ENCODE results near the gene PCDHB8.
"Not testable (repeated sequence)": the region's sequence is repeated elsewhere in the genome, so short reads cannot be mapped to it uniquely, and the experiment has no call there.

The PCDHB8 gene

DNA sequence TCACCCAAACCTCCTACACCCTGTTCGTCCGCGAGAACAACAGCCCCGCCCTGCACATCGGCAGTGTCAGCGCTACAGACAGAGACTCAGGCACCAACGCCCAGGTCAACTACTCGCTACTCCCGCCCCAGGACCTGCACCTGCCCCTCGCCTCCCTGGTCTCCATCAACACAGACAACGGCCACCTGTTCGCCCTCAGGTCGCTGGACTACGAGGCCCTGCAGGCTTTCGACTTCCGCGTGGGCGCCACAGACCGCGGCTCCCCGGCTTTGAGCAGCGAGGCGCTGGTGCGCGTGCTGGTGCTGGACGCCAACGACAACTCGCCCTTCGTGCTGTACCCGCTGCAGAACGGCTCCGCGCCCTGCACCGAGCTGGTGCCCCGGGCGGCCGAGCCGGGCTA is 23.5 kb downstream of the PCDHB8 start:
- H3K27me3 ChIP-seq (ENCODE audit: control insufficient read depth in 1 of 2, insufficient read depth in 2 of 2, low read length in 2 of 2); H3K9ac ChIP-seq (ENCODE audit: low read depth in 1 of 2, low read length in 2 of 2); H3K27ac ChIP-seq (ENCODE audit: low read depth, low read length); H3K4me3 ChIP-seq (ENCODE audit: low read depth in 1 of 2, low read length in 2 of 2); H3K4me1 ChIP-seq (ENCODE audit: control insufficient read depth in 1 of 2, insufficient read depth in 2 of 2, low read length in 2 of 2); H3K36me3 ChIP-seq (ENCODE audit: control insufficient read depth in 1 of 2, insufficient read depth in 2 of 2, low read length in 2 of 2): not testable (repeated sequence)
- H3K9me3 ChIP-seq (ENCODE audit: control insufficient read depth in 1 of 2, low read length in 2 of 2), result peaks cover 5 to 29% of the 10 kb centered on the region in 2 donors

DNA sequence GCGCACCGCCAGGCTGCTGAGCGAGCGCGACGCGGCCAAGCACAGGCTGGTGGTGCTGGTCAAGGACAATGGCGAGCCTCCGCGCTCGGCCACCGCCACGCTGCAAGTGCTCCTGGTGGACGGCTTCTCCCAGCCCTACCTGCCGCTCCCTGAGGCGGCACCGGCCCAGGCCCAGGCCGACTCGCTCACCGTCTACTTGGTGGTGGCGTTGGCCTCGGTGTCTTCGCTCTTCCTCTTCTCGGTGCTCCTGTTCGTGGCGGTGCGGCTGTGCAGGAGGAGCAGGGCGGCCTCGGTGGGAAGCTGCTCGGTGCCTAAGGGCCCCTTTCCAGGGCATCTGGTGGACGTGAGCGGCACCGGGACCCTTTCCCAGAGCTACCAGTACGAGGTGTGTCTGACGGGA is 24.1 kb downstream of the PCDHB8 start:
- not testable (repeated sequence) for H3K36me3 ChIP-seq (ENCODE audit: control insufficient read depth in 1 of 2, insufficient read depth in 2 of 2, low read length in 2 of 2); H3K4me3 ChIP-seq (ENCODE audit: low read depth in 1 of 2, low read length in 2 of 2); H3K9ac ChIP-seq (ENCODE audit: low read depth in 1 of 2, low read length in 2 of 2); H3K27ac ChIP-seq (ENCODE audit: low read depth, low read length); H3K27me3 ChIP-seq (ENCODE audit: control insufficient read depth in 1 of 2, insufficient read depth in 2 of 2, low read length in 2 of 2); H3K4me1 ChIP-seq (ENCODE audit: control insufficient read depth in 1 of 2, insufficient read depth in 2 of 2, low read length in 2 of 2)
- H3K9me3 ChIP-seq (ENCODE audit: control insufficient read depth in 1 of 2, low read length in 2 of 2), result peaks cover 5 to 24% of the 10 kb centered on the region in 2 donors

DNA sequence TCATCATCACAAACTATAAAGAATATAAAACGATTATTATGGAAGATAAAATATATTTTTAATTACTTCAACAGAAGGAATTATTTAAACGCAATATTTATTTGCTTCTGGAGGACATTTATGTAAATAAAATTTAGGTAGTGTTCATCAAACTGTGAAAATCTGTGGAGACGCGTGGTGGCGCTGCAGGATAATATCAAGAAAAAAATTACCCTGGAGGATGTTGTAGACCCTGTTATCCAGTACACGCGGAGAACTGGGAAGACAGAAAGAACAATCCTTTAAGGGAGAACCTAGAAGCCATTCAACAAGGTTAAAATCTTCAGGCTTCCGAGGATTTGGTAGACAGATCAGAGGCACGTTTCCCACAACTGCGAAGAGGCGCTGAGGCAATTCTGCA is 30.9 kb downstream of the PCDHB8 start, which contains the start of gene PCDHB12:
TSS of gene PCDHB12 (plus strand) at position 242 of the 400 bp plus-strand sequence. CDS start 189 bp downstream, outside the sequence.
- peak within 1 kb of the TSS in 1 of 2 donors; percentile 34 for H3K4me3 ChIP-seq (ENCODE audit: low read depth in 1 of 2, low read length in 2 of 2)
- H3K4me1 ChIP-seq (ENCODE audit: control insufficient read depth in 1 of 2, insufficient read depth in 2 of 2, low read length in 2 of 2), result no peaks in the 10 kb centered on the region
- H3K36me3 ChIP-seq (ENCODE audit: control insufficient read depth in 1 of 2, insufficient read depth in 2 of 2, low read length in 2 of 2), result no peaks in the 10 kb centered on the region
- H3K9ac ChIP-seq (ENCODE audit: low read depth in 1 of 2, low read length in 2 of 2), result no peak within 1 kb of the TSS
- no peaks in the 10 kb centered on the region for H3K27me3 ChIP-seq (ENCODE audit: control insufficient read depth in 1 of 2, insufficient read depth in 2 of 2, low read length in 2 of 2)
- H3K9me3 ChIP-seq (ENCODE audit: control insufficient read depth in 1 of 2, low read length in 2 of 2), result peaks cover 4 to 8% of the 10 kb centered on the region in 2 donors
- no peak within 1 kb of the TSS for H3K27ac ChIP-seq (ENCODE audit: low read depth, low read length)

DNA sequence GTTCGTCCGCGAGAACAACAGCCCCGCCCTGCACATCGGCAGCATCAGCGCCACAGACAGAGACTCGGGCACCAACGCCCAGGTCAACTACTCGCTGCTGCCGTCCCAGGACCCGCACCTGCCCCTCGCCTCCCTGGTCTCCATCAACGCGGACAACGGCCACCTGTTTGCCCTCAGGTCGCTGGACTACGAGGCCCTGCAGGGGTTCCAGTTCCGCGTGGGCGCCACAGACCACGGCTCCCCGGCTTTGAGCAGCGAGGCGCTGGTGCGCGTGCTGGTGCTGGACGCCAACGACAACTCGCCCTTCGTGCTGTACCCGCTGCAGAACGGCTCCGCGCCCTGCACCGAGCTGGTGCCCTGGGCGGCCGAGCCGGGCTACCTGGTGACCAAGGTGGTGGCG is 32.7 kb downstream of the PCDHB8 start:
- H3K27ac ChIP-seq (ENCODE audit: low read depth, low read length); H3K9ac ChIP-seq (ENCODE audit: low read depth in 1 of 2, low read length in 2 of 2); H3K4me3 ChIP-seq (ENCODE audit: low read depth in 1 of 2, low read length in 2 of 2); H3K27me3 ChIP-seq (ENCODE audit: control insufficient read depth in 1 of 2, insufficient read depth in 2 of 2, low read length in 2 of 2); H3K4me1 ChIP-seq (ENCODE audit: control insufficient read depth in 1 of 2, insufficient read depth in 2 of 2, low read length in 2 of 2); H3K36me3 ChIP-seq (ENCODE audit: control insufficient read depth in 1 of 2, insufficient read depth in 2 of 2, low read length in 2 of 2): not testable (repeated sequence)
- H3K9me3 ChIP-seq (ENCODE audit: control insufficient read depth in 1 of 2, low read length in 2 of 2), result peaks cover 4 to 13% of the 10 kb centered on the region in 2 donors

DNA sequence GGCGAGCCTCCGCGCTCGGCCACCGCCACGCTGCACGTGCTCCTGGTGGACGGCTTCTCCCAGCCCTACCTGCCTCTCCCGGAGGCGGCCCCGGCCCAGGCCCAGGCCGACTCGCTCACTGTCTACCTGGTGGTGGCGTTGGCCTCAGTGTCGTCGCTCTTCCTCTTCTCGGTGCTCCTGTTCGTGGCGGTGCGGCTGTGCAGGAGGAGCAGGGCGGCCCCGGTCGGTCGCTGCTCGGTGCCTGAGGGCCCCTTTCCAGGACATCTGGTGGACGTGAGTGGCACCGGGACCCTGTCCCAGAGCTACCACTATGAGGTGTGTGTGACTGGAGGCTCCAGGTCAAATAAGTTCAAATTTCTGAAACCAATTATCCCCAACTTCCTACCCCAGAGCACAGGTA is 33.3 kb downstream of the PCDHB8 start:
- H3K9me3 ChIP-seq (ENCODE audit: control insufficient read depth in 1 of 2, low read length in 2 of 2), result peaks cover 4 to 15% of the 10 kb centered on the region in 2 donors
- not testable (repeated sequence) for H3K27ac ChIP-seq (ENCODE audit: low read depth, low read length); H3K4me3 ChIP-seq (ENCODE audit: low read depth in 1 of 2, low read length in 2 of 2); H3K36me3 ChIP-seq (ENCODE audit: control insufficient read depth in 1 of 2, insufficient read depth in 2 of 2, low read length in 2 of 2); H3K4me1 ChIP-seq (ENCODE audit: control insufficient read depth in 1 of 2, insufficient read depth in 2 of 2, low read length in 2 of 2); H3K27me3 ChIP-seq (ENCODE audit: control insufficient read depth in 1 of 2, insufficient read depth in 2 of 2, low read length in 2 of 2); H3K9ac ChIP-seq (ENCODE audit: low read depth in 1 of 2, low read length in 2 of 2)

DNA sequence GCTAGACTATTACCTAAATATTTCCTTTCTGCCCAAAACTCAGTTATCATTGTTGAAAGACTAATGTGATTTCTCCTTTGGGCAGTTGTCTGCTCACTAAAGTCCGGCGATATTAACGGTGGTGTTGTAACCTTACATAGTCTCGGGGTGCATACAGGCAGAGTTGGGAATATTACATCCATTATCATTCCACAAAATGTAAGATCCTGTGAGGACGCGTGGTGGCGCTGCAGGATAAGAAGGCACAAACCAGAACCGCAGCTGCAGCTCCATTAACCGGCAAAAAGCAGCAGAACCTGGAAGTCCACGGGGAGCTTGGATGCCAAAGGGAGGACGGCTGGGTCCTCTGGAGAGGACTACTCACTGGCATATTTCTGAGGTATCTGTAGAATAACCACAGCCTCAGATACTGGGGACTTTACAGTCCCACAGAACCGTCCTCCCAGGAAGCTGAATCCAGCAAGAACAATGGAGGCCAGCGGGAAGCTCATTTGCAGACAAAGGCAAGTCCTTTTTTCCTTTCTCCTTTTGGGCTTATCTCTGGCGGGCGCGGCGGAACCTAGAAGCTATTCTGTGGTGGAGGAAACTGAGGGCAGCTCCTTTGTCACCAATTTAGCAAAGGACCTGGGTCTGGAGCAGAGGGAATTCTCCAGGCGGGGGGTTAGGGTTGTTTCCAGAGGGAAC is 36.2 kb downstream of the PCDHB8 start, which contains the start of gene PCDHB13:
TSS of gene PCDHB13 (plus strand) at position 264 of the 684 bp plus-strand sequence. CDS start at position 469, 205 bp downstream.
- not testable (repeated sequence) for H3K4me1 ChIP-seq (ENCODE audit: control insufficient read depth in 1 of 2, insufficient read depth in 2 of 2, low read length in 2 of 2); H3K36me3 ChIP-seq (ENCODE audit: control insufficient read depth in 1 of 2, insufficient read depth in 2 of 2, low read length in 2 of 2); H3K27ac ChIP-seq (ENCODE audit: low read depth, low read length); H3K27me3 ChIP-seq (ENCODE audit: control insufficient read depth in 1 of 2, insufficient read depth in 2 of 2, low read length in 2 of 2); H3K9ac ChIP-seq (ENCODE audit: low read depth in 1 of 2, low read length in 2 of 2); H3K4me3 ChIP-seq (ENCODE audit: low read depth in 1 of 2, low read length in 2 of 2)
- peaks cover 9 to 23% of the 10 kb centered on the region in 2 donors for H3K9me3 ChIP-seq (ENCODE audit: control insufficient read depth in 1 of 2, low read length in 2 of 2)

DNA sequence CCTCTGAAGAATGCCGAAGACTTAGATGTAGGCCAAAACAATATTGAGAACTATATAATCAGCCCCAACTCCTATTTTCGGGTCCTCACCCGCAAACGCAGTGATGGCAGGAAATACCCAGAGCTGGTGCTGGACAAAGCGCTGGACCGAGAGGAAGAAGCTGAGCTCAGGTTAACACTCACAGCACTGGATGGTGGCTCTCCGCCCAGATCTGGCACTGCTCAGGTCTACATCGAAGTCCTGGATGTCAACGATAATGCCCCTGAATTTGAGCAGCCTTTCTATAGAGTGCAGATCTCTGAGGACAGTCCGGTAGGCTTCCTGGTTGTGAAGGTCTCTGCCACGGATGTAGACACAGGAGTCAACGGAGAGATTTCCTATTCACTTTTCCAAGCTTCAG is 37.0 kb downstream of the PCDHB8 start:
- H3K4me3 ChIP-seq (ENCODE audit: low read depth in 1 of 2, low read length in 2 of 2); H3K27ac ChIP-seq (ENCODE audit: low read depth, low read length); H3K27me3 ChIP-seq (ENCODE audit: control insufficient read depth in 1 of 2, insufficient read depth in 2 of 2, low read length in 2 of 2); H3K4me1 ChIP-seq (ENCODE audit: control insufficient read depth in 1 of 2, insufficient read depth in 2 of 2, low read length in 2 of 2); H3K36me3 ChIP-seq (ENCODE audit: control insufficient read depth in 1 of 2, insufficient read depth in 2 of 2, low read length in 2 of 2); H3K9ac ChIP-seq (ENCODE audit: low read depth in 1 of 2, low read length in 2 of 2): not testable (repeated sequence)
- peaks cover 6 to 23% of the 10 kb centered on the region in 2 donors for H3K9me3 ChIP-seq (ENCODE audit: control insufficient read depth in 1 of 2, low read length in 2 of 2)

DNA sequence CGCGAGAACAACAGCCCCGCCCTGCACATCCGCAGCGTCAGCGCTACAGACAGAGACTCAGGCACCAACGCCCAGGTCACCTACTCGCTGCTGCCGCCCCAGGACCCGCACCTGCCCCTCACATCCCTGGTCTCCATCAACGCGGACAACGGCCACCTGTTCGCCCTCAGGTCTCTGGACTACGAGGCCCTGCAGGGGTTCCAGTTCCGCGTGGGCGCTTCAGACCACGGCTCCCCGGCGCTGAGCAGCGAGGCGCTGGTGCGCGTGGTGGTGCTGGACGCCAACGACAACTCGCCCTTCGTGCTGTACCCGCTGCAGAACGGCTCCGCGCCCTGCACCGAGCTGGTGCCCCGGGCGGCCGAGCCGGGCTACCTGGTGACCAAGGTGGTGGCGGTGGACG is 37.9 kb downstream of the PCDHB8 start:
- not testable (repeated sequence) for H3K4me3 ChIP-seq (ENCODE audit: low read depth in 1 of 2, low read length in 2 of 2); H3K4me1 ChIP-seq (ENCODE audit: control insufficient read depth in 1 of 2, insufficient read depth in 2 of 2, low read length in 2 of 2); H3K36me3 ChIP-seq (ENCODE audit: control insufficient read depth in 1 of 2, insufficient read depth in 2 of 2, low read length in 2 of 2); H3K9ac ChIP-seq (ENCODE audit: low read depth in 1 of 2, low read length in 2 of 2); H3K27me3 ChIP-seq (ENCODE audit: control insufficient read depth in 1 of 2, insufficient read depth in 2 of 2, low read length in 2 of 2); H3K27ac ChIP-seq (ENCODE audit: low read depth, low read length)
- peaks cover 8 to 17% of the 10 kb centered on the region in 2 donors for H3K9me3 ChIP-seq (ENCODE audit: control insufficient read depth in 1 of 2, low read length in 2 of 2)

DNA sequence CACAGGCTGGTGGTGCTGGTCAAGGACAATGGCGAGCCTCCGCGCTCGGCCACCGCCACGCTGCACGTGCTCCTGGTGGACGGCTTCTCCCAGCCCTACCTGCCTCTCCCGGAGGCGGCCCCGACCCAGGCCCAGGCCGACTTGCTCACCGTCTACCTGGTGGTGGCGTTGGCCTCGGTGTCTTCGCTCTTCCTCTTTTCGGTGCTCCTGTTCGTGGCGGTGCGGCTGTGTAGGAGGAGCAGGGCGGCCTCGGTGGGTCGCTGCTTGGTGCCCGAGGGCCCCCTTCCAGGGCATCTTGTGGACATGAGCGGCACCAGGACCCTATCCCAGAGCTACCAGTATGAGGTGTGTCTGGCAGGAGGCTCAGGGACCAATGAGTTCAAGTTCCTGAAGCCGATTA is 38.4 kb downstream of the PCDHB8 start:
- H3K27me3 ChIP-seq (ENCODE audit: control insufficient read depth in 1 of 2, insufficient read depth in 2 of 2, low read length in 2 of 2); H3K36me3 ChIP-seq (ENCODE audit: control insufficient read depth in 1 of 2, insufficient read depth in 2 of 2, low read length in 2 of 2); H3K4me3 ChIP-seq (ENCODE audit: low read depth in 1 of 2, low read length in 2 of 2); H3K9ac ChIP-seq (ENCODE audit: low read depth in 1 of 2, low read length in 2 of 2); H3K4me1 ChIP-seq (ENCODE audit: control insufficient read depth in 1 of 2, insufficient read depth in 2 of 2, low read length in 2 of 2); H3K27ac ChIP-seq (ENCODE audit: low read depth, low read length): not testable (repeated sequence)
- peaks cover 8 to 17% of the 10 kb centered on the region in 2 donors for H3K9me3 ChIP-seq (ENCODE audit: control insufficient read depth in 1 of 2, low read length in 2 of 2)

DNA sequence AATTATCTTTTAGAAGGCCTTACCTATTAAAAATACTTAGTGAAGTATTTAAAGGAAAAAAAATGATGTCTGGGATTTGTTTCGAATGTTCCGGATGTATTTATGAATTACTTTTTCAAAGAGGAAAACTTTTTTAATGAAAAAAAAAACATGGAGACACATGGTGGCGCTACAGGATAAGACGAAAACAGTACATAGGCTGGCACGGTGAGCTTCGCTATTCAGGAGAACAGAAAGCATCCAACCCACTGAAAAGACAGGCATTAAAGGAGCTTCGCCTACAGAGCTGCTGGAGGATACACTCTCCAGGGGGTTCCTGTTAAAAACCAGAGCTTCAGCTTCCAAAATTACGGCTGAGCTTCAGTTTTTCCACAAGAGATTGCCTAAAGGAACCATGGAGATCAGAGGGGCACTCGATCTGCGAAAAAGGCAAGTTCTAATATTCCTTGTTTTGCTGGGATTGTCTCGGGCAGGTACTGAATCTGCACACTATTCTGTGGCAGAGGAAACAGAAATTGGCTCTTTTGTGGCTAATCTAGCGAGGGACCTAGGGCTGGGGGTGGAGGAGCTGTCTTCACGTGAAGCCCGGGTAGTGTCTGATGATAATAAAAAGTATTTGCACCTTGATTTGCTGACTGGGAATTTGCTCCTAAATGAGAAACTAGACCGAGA is 45.7 kb downstream of the PCDHB8 start, which contains the start of gene PCDHB14:
TSS of gene PCDHB14 (plus strand) at position 232 of the 672 bp plus-strand sequence. CDS start at position 395, 163 bp downstream.
- Histone ChIP-seq H3K9ac (ENCODE audit: low read depth in 1 of 2, low read length in 2 of 2) (no peak within 1 kb of the TSS), H3K27me3 (ENCODE audit: control insufficient read depth in 1 of 2, insufficient read depth in 2 of 2, low read length in 2 of 2) (no peaks in the 10 kb centered on the region), H3K4me3 (ENCODE audit: low read depth in 1 of 2, low read length in 2 of 2) (peak within 1 kb of the TSS; percentile 14 to 15), H3K4me1 (ENCODE audit: control insufficient read depth in 1 of 2, insufficient read depth in 2 of 2, low read length in 2 of 2) (no peaks in the 10 kb centered on the region), H3K9me3 (ENCODE audit: control insufficient read depth in 1 of 2, low read length in 2 of 2) (peaks cover 8% of the 10 kb centered on the region in 2 donors), H3K36me3 (ENCODE audit: control insufficient read depth in 1 of 2, insufficient read depth in 2 of 2, low read length in 2 of 2) (no peaks in the 10 kb centered on the region), H3K27ac (ENCODE audit: low read depth, low read length) (no peak within 1 kb of the TSS)
